Fibroblast of villous mesenchyme (primary cell): ENCODE data around the gene FRS3. TPM values are rescaled to one million over a fixed set of nuclear protein-coding genes. Genes with fewer than 3 reads are reported as not detected.

ENCODE experiments used
- DNase-seq: peaks from one replicate; pipeline ENCODE4 v3.0.0-alpha.2; 2010; ENCODE audit warnings: low read depth
- H3K4me3 ChIP-seq: 2 replicates; pipeline ENCODE4 v1.5.1; 2011; ENCODE audit warnings: low read depth, mild to moderate bottlenecking, low read length
- CTCF ChIP-seq: IDR thresholded peaks from 2 replicates; pipeline ENCODE4 v1.5.1; 2012; ENCODE audit warnings: low read depth, mild to moderate bottlenecking, low read length; ENCODE audit not compliant: insufficient read depth
- total RNA-seq: library from RNA; depleted of rRNA; stranded (reverse); fragments of >200 nt; gene quantifications from 2 replicates; pipeline ENCODE4 v1.2.3, GENCODE V29; 2012

FRS3 gene
- total RNA-seq, 1 donor: 1.3 TPM

GRCh38 chr6:41805830-41806774 is 26.4 kb upstream of the FRS3 start:
- H3K4me3 ChIP-seq: no peak overlapping the region
- TF ChIP-seq CTCF: no peak
- no peak for DNase-seq

DNA sequence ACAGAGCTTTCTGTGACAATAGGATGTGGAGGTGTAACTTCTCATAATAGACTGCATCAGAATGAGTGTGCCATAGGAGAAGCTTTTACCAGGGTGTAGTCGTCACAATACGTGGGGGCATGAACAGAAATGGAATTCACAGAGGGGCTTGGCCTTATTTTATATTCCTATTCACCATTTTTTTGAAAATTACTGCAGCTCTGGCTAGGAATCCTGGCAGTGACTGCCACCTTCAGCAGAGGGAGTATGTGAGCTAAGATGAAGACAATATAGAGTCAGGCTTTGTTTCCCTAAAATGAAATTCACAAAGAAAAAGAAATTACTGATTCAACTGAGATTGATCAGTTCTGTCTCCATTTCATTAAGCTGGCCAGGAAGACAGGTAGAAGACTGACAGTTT is 21.7 kb upstream of the FRS3 start:
- peak; percentile 18 for DNase-seq
- TF ChIP-seq CTCF: peak; percentile 63

DNA sequence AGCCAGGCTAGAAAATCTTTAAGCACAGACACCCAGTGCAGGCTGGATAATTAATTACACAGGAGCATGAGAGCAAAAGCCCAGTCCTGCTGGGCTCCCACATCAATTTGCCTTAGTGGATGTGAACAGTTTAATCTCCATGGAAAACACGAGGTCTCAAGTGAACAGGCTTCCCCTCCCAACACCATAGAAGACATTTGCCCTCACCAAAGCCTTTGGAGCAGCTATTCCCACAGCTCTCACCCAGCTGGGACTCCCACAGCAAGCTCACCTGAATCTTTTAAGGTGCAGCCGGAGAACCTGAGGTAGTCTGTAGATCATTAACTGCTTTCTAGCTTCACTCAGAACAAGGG is 19.8 kb upstream of the FRS3 start:
- TF ChIP-seq CTCF: no peak
- H3K4me3 ChIP-seq: no peak overlapping the region
- DNase-seq: no peak

More for the DNA sequence above, 21.7 kb upstream of the FRS3 start:
- H3K4me3 ChIP-seq: no peak overlapping the region

DNA sequence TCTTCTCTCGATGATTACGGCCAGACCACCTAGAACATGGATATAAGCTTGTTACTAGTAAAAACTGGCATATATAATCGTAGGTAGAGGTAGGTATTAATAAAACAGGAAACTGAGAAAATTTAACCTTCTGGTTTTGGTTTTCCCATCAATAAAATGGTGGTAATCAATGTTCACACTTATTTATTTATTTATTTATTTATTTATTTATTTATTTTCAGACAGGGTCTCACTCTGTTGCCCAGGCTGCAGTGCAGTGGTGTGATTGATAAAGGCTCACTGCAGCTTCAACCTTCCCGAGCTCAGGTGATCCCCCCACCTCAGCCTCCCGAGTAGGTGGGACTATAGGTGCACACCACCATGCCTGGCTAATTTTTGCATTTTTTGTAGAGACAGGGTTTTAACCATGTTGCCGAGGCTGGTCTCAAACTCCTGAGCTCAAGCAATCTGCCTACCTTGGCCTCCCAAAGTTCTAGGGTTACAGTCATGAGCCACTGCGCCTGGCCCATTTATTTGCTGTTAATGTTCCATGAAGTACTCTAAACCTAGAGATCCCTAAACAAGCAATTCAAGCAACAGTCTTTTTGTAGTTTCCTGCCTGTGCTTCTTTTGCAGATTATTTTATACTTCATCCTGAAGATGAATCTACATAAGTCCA is 19.3 kb upstream of the FRS3 start:
- no peak for TF ChIP-seq CTCF
- no peak for DNase-seq
- H3K4me3 ChIP-seq: no peak overlapping the region

GRCh38 chr6:41796474-41796873 is 16.8 kb upstream of the FRS3 start:
- TF ChIP-seq CTCF: no peak
- no peak overlapping the region for H3K4me3 ChIP-seq
- no peak for DNase-seq

DNA sequence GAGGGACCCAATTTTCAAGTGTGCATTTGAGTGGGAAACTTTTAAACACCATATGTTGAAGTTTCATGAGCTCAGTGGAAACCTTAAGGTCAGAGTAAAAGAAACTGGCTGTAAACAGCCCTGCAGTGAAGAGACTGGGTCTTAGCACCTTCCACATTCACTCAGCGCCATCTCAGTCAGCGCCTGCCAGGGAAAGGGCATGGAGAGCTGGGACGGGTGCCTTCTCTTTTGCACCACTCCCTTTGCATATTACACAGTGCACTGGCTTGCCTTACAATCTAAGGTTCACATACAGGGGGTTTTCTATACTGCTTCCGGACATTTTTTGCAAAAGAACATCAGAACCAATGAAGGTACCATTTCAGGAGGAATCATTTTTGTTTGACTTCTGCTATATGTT is 12.3 kb upstream of the FRS3 start:
- no peak for DNase-seq
- no peak overlapping the region for H3K4me3 ChIP-seq
- TF ChIP-seq CTCF: no peak

DNA sequence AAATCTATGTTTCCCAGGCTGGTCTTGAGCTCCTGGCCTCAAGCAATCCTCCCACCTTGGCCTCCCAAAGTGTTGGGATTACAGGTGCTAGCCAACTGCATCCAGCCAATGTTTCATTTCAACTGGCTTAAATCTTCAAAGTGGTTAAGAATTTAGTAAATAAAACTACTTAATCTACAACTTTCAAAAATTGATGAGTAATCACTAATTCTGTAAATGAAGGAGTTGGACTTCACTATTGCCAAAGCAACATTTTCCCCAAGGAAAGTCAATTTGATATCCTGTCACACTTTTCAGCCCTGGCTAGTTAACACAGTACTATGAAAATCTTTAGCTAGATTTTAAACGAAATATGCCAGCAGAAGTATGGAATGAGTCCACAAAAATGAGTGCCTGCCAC is 11.6 kb upstream of the FRS3 start:
- TF ChIP-seq CTCF: no peak
- DNase-seq: no peak
- H3K4me3 ChIP-seq: no peak overlapping the region
